Measurements from ENCODE around the gene CCDC82.

The CCDC82 gene

DNA sequence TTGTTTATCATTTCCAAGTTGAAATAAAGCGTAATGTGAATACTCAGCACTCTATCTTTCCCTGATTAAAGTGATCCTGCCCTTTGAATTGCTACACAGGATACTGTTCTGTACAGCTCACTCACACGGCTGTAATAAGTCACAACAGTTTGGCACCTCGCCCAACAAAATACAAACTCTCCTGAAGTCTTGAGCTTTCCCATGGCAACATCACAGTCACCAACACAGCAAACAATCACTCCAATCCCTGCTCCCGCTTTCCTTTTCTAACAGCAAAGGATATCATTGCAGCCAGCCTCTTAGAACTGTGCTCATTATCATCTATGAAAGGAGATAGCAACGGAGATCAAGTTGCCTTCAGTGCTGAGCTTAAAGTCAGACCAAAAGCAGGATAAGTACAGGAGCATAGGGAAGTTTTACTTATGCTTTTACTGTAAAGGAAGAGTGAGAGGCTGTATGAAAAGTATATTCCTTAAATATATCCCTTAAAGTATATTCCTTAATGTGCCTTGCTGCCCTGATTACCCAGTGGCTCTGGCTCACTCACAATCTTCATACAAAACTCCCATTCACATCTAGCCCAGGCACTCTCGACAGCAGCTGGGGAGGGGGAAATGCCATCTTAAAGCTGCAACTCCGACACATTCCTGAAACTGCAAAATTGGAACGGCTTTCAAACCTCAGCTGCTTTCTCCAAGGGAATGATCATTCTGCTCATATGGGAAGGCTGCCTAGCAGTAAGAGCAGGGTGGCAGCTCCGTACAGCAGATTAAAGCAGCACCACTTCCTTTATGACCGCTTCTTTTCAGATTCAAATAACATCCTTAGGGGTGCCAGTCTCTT lies 82.6 kb downstream of the CCDC82 start:
- TF ChIP-seq, protein P1, sequence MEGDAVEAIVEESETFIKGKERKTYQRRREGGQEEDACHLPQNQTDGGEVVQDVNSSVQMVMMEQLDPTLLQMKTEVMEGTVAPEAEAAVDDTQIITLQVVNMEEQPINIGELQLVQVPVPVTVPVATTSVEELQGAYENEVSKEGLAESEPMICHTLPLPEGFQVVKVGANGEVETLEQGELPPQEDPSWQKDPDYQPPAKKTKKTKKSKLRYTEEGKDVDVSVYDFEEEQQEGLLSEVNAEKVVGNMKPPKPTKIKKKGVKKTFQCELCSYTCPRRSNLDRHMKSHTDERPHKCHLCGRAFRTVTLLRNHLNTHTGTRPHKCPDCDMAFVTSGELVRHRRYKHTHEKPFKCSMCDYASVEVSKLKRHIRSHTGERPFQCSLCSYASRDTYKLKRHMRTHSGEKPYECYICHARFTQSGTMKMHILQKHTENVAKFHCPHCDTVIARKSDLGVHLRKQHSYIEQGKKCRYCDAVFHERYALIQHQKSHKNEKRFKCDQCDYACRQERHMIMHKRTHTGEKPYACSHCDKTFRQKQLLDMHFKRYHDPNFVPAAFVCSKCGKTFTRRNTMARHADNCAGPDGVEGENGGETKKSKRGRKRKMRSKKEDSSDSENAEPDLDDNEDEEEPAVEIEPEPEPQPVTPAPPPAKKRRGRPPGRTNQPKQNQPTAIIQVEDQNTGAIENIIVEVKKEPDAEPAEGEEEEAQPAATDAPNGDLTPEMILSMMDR (IDR thresholded peaks at IDR 0.05; ENCODE audit: low read depth, low read length): no peak
- in situ Hi-C loops (cut with HindIII; ENCODE audit: low sequenced_read_pairs): no loop called here
- peak overlapping the region; percentile 23 for H3K4me3 ChIP-seq (ENCODE audit: low read depth, low read length)
- DNase-seq (ENCODE audit: low read depth, low spot score): peak; percentile 99

DNA sequence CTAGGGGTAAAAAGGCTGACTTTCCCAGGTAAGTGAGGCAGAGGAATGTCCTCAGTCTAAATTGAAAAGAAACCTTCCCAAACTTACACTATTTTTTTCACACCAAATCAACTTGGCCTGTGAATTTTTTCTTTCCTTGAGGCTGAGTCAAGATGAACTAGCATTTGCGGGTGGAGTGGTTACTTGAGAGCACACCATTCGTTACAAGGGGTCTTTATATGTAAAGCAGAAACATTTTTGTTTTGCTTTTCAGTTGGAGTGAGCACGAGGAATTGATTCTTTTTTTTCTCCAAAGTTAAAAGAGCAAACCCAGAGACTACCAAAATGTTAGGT lies 83.1 kb downstream of the CCDC82 start:
- TF ChIP-seq, protein P1 (IDR thresholded peaks at IDR 0.05; ENCODE audit: low read depth, low read length): no peak
- in situ Hi-C loops (cut with HindIII; ENCODE audit: low sequenced_read_pairs): no loop called here

DNA sequence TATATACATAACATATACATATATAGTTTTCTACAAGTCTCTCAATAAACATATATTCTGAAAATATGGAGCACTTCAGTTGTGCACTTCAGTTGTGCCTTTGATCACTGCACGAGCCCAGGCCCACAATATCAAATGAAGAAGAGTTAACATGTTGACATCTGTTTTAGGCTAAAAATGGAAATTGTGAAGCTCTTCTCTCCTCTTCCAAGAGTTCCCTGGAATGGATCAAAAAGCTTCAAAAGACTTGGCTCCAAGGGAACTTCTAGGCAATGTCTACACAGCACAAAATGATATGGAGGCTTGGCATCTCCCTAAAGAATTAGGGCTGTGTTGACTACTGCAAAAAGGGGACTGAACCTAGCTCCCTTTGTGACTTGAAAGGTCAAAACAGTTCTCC lies 83.6 kb downstream of the CCDC82 start:
- H3K4me3 ChIP-seq (ENCODE audit: low read depth, low read length): no peak overlapping the region
- in situ Hi-C loops (cut with HindIII; ENCODE audit: low sequenced_read_pairs): no loop called here
- TF ChIP-seq, protein P1 (IDR thresholded peaks at IDR 0.05; ENCODE audit: low read depth, low read length): no peak
- no peak for DNase-seq (ENCODE audit: low read depth, low spot score)

More for the DNA sequence above, 83.1 kb downstream of the CCDC82 start:
- H3K4me3 ChIP-seq (ENCODE audit: low read depth, low read length): peak overlapping the region; percentile 4
- no peak for DNase-seq (ENCODE audit: low read depth, low spot score)

DNA sequence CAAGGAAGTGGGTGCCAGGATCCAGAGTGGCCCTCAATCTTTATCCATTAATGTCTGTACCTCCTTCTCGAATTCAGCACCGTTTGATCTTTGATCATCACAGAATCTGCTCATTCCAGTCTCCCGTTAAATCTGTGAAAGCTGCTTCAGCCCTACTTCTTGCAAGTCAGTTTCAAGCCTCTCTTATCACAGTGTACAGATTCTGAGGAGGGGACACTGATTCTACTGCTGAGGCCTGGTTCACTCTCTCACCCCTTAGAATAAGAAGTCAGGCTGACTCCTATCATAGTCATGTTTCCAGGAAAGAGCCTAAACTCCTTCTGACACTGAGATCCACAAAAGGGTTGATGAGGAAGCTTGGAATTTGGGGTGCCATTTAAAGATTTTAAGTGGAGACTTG lies 85.7 kb downstream of the CCDC82 start:
- no peak for DNase-seq (ENCODE audit: low read depth, low spot score)
- in situ Hi-C loops (cut with HindIII; ENCODE audit: low sequenced_read_pairs): no loop called here
- TF ChIP-seq, protein P1 (IDR thresholded peaks at IDR 0.05; ENCODE audit: low read depth, low read length): no peak
- H3K4me3 ChIP-seq (ENCODE audit: low read depth, low read length): no peak overlapping the region

DNA sequence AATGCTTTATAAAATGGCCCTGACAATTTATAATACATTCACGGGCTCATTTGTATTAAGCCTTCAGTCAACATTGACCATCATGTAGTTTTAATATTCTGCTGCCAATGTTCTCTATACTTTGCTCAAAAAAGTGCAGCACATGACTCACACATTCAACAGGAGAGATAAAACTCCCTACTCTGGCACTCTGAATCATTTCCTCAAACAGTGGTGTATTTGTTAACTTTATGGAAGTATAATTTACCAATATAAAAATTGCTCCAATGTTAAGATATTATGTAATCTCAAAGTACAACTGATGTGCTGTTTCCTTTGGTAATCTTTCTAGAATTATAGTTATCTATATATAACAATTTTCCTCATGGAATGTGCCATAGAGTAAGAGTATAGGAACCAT lies 86.6 kb downstream of the CCDC82 start:
- peak; percentile 81 for DNase-seq (ENCODE audit: low read depth, low spot score)
- TF ChIP-seq, protein P1 (IDR thresholded peaks at IDR 0.05; ENCODE audit: low read depth, low read length): no peak
- H3K4me3 ChIP-seq (ENCODE audit: low read depth, low read length): no peak overlapping the region
- in situ Hi-C loops (cut with HindIII; ENCODE audit: low sequenced_read_pairs): no loop called here

Data from astrocyte of the spinal cord (primary cell).